ENCODE results near the gene DIAPH2. TPM values are rescaled to one million over a fixed set of nuclear protein-coding genes. Genes with fewer than 3 reads are reported as not detected.

The DIAPH2 gene
- total RNA-seq, 1 experiment from 2014 or later: 10.9 TPM

DNA sequence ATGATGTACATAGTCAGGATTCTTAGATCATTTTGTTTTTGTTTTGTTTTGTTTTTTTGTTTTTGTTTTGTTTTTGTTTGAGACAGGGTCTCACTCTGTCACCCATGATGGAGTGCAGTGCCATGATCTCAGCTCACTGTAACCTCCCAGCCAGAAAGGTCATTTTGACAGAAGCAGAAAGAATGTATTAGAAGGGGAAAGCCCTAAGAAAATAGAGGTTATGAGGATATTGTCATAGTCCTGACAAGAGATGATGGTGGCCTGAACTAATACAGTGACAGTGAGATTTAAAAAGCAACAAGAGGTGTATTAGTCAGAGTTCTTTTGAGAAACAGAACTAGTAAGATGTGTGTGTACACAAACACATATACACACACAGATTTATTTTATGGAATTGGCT lies 702.4 kb downstream of the DIAPH2 start:
- Histone ChIP-seq H3K9ac (ENCODE audit: low read length) (no peak overlapping the region), H3K79me2 (ENCODE audit: insufficient read depth, low read length) (no peaks in the 10 kb centered on the region), H3K9me3 (ENCODE audit: control insufficient read depth in 1 of 2, insufficient read depth in 1 of 2, low read depth in 1 of 2, low read length in 2 of 2) (no peaks in the 10 kb centered on the region), H3K4me1 (ENCODE audit: control insufficient read depth in 1 of 2, insufficient read depth in 2 of 2, low read length in 2 of 2) (peaks cover 0 to 6% of the 10 kb centered on the region in 2 experiments; a peak in 2 of 4 replicates), H3K27me3 (ENCODE audit: insufficient read depth, low read length) (no peaks in the 10 kb centered on the region), H3K36me3 (ENCODE audit: control insufficient read depth in 1 of 2, insufficient read depth in 2 of 2, low read length in 2 of 2) (no peaks in the 10 kb centered on the region), H2AFZ (ENCODE audit: low read depth, low read length, poor library complexity, severe bottlenecking) (no peak overlapping the region), H4K20me1 (ENCODE audit: insufficient read depth) (no peaks in the 10 kb centered on the region), H3K4me2 (ENCODE audit: low read length) (no peak overlapping the region), H3K27ac (ENCODE audit: low read depth, low read length) (no peak overlapping the region), H3K9me2 (ENCODE audit: insufficient read depth) (no peaks in the 10 kb centered on the region), H3K4me3 (replicated peaks in 1 of 2; ENCODE audit: low read depth in 1 of 2, low read length in 2 of 2) (no peak overlapping the region)
- ChIA-PET CTCF (no interaction called here), RAD21 (ENCODE audit: low non-redundant PET in 1 of 2, low total read pairs in 2 of 2, uncharacterized antibody in 2 of 2, unreplicated experiment in 2 of 2) (no interaction called here), POLR2A (no interaction called here)
- intact Hi-C loops (cut with micrococcal nuclease): no loop called here
- TF ChIP-seq SIN3A (IDR thresholded peaks at IDR 0.05; ENCODE audit: low read depth) (no peak), TCF7L2 (IDR thresholded peaks at IDR 0.05; ENCODE audit: borderline replicate concordance, extremely low read depth, insufficient read depth, insufficient read length) (no peak), SRF (IDR thresholded peaks at IDR 0.05; ENCODE audit: low read depth) (no peak), POLR2AphosphoS5 (IDR thresholded peaks at IDR 0.05; ENCODE audit: low read depth, low read length) (no peak), EZH2phosphoT487 (IDR thresholded peaks at IDR 0.05; ENCODE audit: borderline replicate concordance) (no peak), SP1 (IDR thresholded peaks at IDR 0.05; ENCODE audit: low read depth) (no peak), ELF1 (IDR thresholded peaks at IDR 0.05; ENCODE audit: borderline replicate concordance, low read depth) (no peak), EZH2 (IDR thresholded peaks at IDR 0.05) (no peak), FOSL1 (IDR thresholded peaks at IDR 0.05; ENCODE audit: low read depth) (no peak)
- TF ChIP-seq, protein P1, sequence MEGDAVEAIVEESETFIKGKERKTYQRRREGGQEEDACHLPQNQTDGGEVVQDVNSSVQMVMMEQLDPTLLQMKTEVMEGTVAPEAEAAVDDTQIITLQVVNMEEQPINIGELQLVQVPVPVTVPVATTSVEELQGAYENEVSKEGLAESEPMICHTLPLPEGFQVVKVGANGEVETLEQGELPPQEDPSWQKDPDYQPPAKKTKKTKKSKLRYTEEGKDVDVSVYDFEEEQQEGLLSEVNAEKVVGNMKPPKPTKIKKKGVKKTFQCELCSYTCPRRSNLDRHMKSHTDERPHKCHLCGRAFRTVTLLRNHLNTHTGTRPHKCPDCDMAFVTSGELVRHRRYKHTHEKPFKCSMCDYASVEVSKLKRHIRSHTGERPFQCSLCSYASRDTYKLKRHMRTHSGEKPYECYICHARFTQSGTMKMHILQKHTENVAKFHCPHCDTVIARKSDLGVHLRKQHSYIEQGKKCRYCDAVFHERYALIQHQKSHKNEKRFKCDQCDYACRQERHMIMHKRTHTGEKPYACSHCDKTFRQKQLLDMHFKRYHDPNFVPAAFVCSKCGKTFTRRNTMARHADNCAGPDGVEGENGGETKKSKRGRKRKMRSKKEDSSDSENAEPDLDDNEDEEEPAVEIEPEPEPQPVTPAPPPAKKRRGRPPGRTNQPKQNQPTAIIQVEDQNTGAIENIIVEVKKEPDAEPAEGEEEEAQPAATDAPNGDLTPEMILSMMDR (IDR thresholded peaks at IDR 0.05 in 2 of 3, conservative IDR thresholded peaks at IDR 0.05 in 1 of 3; ENCODE audit: borderline replicate concordance in 1 of 3, insufficient read depth in 1 of 3, low read depth in 2 of 3, low read length in 2 of 3): no peak
- TF ChIP-seq, protein P2, sequence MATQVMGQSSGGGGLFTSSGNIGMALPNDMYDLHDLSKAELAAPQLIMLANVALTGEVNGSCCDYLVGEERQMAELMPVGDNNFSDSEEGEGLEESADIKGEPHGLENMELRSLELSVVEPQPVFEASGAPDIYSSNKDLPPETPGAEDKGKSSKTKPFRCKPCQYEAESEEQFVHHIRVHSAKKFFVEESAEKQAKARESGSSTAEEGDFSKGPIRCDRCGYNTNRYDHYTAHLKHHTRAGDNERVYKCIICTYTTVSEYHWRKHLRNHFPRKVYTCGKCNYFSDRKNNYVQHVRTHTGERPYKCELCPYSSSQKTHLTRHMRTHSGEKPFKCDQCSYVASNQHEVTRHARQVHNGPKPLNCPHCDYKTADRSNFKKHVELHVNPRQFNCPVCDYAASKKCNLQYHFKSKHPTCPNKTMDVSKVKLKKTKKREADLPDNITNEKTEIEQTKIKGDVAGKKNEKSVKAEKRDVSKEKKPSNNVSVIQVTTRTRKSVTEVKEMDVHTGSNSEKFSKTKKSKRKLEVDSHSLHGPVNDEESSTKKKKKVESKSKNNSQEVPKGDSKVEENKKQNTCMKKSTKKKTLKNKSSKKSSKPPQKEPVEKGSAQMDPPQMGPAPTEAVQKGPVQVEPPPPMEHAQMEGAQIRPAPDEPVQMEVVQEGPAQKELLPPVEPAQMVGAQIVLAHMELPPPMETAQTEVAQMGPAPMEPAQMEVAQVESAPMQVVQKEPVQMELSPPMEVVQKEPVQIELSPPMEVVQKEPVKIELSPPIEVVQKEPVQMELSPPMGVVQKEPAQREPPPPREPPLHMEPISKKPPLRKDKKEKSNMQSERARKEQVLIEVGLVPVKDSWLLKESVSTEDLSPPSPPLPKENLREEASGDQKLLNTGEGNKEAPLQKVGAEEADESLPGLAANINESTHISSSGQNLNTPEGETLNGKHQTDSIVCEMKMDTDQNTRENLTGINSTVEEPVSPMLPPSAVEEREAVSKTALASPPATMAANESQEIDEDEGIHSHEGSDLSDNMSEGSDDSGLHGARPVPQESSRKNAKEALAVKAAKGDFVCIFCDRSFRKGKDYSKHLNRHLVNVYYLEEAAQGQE (IDR thresholded peaks at IDR 0.05; ENCODE audit: low read depth): no peak
- TF ChIP-seq, protein P3, sequence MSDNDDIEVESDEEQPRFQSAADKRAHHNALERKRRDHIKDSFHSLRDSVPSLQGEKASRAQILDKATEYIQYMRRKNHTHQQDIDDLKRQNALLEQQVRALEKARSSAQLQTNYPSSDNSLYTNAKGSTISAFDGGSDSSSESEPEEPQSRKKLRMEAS (IDR thresholded peaks at IDR 0.05): no peak
- TF ChIP-seq, protein P4, sequence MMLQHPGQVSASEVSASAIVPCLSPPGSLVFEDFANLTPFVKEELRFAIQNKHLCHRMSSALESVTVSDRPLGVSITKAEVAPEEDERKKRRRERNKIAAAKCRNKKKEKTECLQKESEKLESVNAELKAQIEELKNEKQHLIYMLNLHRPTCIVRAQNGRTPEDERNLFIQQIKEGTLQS (IDR thresholded peaks at IDR 0.05): no peak
- BruUV-seq (replicated peaks): no TSS peak
- DNase-seq (ENCODE audit: low read depth, low spot score): no peak
- no peak for ATAC-seq

Data from HCT116 (cell line).